ENCODE data around the gene KCNQ5.
A peak's percentile ranks its signal among the peaks of the same experiment; 100 is the strongest.

KCNQ5 gene

GRCh38 chr6:72972579-72972978, 350.7 kb downstream of the KCNQ5 start:
- no peak overlapping the region for H3K9ac ChIP-seq (ENCODE audit: low read length)
- H3K9me3 ChIP-seq (ENCODE audit: low read length) = no peaks in the 10 kb centered on the region
- H4K20me1 ChIP-seq (ENCODE audit: insufficient read depth, low read length) = no peaks in the 10 kb centered on the region
- H3K27ac ChIP-seq (ENCODE audit: low read depth, low read length, poor library complexity, severe bottlenecking) = no peak overlapping the region
- TF ChIP-seq CTCF (IDR thresholded peaks at IDR 0.05; ENCODE audit: low read length) (no peak), EZH2 (IDR thresholded peaks at IDR 0.05; ENCODE audit: borderline replicate concordance, low read length) (no peak)
- H3K27me3 ChIP-seq (ENCODE audit: insufficient read depth, low read length) = no peaks in the 10 kb centered on the region
- no peak overlapping the region for H2AFZ ChIP-seq (ENCODE audit: low read length)
- no peak overlapping the region for H3K4me2 ChIP-seq (ENCODE audit: low read length)
- no peaks in the 10 kb centered on the region for H3K9me2 ChIP-seq (ENCODE audit: low read depth, low read length)
- no peaks in the 10 kb centered on the region for H3F3A ChIP-seq (ENCODE audit: insufficient read depth, low read length)
- peaks cover 23% of the 10 kb centered on the region for H3K4me1 ChIP-seq (ENCODE audit: insufficient read depth, low read length, severe bottlenecking)
- no peaks in the 10 kb centered on the region for H3K36me3 ChIP-seq (ENCODE audit: insufficient read depth, low read length)
- no peaks in the 10 kb centered on the region for H3K79me2 ChIP-seq (ENCODE audit: insufficient read depth, low read length)
- H3K4me3 ChIP-seq (ENCODE audit: low read depth, low read length, poor library complexity, severe bottlenecking) = no peak overlapping the region

- Histone ChIP-seq H3K4me1 (ENCODE audit: insufficient read depth, low read length, severe bottlenecking) (peaks cover 23% of the 10 kb centered on the region), H4K20me1 (ENCODE audit: insufficient read depth, low read length) (no peaks in the 10 kb centered on the region), H3K9me2 (ENCODE audit: low read depth, low read length) (no peaks in the 10 kb centered on the region), H3K27me3 (ENCODE audit: insufficient read depth, low read length) (no peaks in the 10 kb centered on the region), H3F3A (ENCODE audit: insufficient read depth, low read length) (no peaks in the 10 kb centered on the region), H3K36me3 (ENCODE audit: insufficient read depth, low read length) (no peaks in the 10 kb centered on the region), H3K9ac (ENCODE audit: low read length) (no peak overlapping the region), H3K4me3 (ENCODE audit: low read depth, low read length, poor library complexity, severe bottlenecking) (no peak overlapping the region), H3K4me2 (ENCODE audit: low read length) (no peak overlapping the region), H3K79me2 (ENCODE audit: insufficient read depth, low read length) (no peaks in the 10 kb centered on the region), H3K27ac (ENCODE audit: low read depth, low read length, poor library complexity, severe bottlenecking) (no peak overlapping the region), H2AFZ (ENCODE audit: low read length) (no peak overlapping the region), H3K9me3 (ENCODE audit: low read length) (no peaks in the 10 kb centered on the region)
- TF ChIP-seq CTCF (IDR thresholded peaks at IDR 0.05; ENCODE audit: low read length) (no peak), EZH2 (IDR thresholded peaks at IDR 0.05; ENCODE audit: borderline replicate concordance, low read length) (no peak)
Measured at GRCh38 chr6:72974276-72974675, 352.4 kb downstream of the KCNQ5 start.

- no peak overlapping the region for H3K4me2 ChIP-seq (ENCODE audit: low read length)
- no peaks in the 10 kb centered on the region for H4K20me1 ChIP-seq (ENCODE audit: insufficient read depth, low read length)
- TF ChIP-seq CTCF (IDR thresholded peaks at IDR 0.05; ENCODE audit: low read length) (no peak), EZH2 (IDR thresholded peaks at IDR 0.05; ENCODE audit: borderline replicate concordance, low read length) (no peak)
- H3F3A ChIP-seq (ENCODE audit: insufficient read depth, low read length) = no peaks in the 10 kb centered on the region
- no peak overlapping the region for H3K4me3 ChIP-seq (ENCODE audit: low read depth, low read length, poor library complexity, severe bottlenecking)
- H3K9ac ChIP-seq (ENCODE audit: low read length) = no peak overlapping the region
- H3K79me2 ChIP-seq (ENCODE audit: insufficient read depth, low read length) = no peaks in the 10 kb centered on the region
- H3K9me2 ChIP-seq (ENCODE audit: low read depth, low read length) = no peaks in the 10 kb centered on the region
- H3K27me3 ChIP-seq (ENCODE audit: insufficient read depth, low read length) = no peaks in the 10 kb centered on the region
- H3K9me3 ChIP-seq (ENCODE audit: low read length) = no peaks in the 10 kb centered on the region
- no peaks in the 10 kb centered on the region for H3K36me3 ChIP-seq (ENCODE audit: insufficient read depth, low read length)
- H3K4me1 ChIP-seq (ENCODE audit: insufficient read depth, low read length, severe bottlenecking) = peaks cover 23% of the 10 kb centered on the region
- H2AFZ ChIP-seq (ENCODE audit: low read length) = no peak overlapping the region
- H3K27ac ChIP-seq (ENCODE audit: low read depth, low read length, poor library complexity, severe bottlenecking) = peak overlapping the region; percentile 1
Measured at GRCh38 chr6:72975352-72975752, 353.5 kb downstream of the KCNQ5 start.
